ENCODE data around the gene KIAA0319L.

DNA sequence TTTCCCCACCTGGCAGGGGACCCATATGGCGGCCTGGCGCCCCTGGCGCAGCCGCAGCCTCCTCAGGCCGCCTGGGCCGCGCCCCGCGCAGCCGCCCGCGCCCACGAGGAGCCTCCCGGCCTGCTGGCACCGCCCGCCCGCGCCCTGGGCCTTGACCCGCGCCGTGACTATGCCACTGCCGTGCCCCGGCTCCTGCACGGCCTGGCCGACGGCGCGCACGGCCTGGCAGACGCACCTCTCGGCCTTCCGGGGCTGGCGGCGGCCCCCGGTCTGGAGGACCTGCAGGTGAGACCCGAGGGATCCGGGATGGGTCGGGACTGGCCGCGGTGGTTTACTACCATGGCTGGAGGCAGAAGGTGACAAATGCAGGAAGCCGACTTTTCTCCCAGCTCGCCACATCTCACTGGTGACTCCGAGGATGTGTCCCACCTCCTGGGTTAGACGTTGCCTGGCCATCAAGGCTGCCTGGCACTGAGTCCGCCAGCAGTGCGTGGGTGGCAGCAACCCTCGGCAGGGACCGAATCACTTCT lies 17.0 kb upstream of the KIAA0319L start:
- TF ChIP-seq, protein P1, sequence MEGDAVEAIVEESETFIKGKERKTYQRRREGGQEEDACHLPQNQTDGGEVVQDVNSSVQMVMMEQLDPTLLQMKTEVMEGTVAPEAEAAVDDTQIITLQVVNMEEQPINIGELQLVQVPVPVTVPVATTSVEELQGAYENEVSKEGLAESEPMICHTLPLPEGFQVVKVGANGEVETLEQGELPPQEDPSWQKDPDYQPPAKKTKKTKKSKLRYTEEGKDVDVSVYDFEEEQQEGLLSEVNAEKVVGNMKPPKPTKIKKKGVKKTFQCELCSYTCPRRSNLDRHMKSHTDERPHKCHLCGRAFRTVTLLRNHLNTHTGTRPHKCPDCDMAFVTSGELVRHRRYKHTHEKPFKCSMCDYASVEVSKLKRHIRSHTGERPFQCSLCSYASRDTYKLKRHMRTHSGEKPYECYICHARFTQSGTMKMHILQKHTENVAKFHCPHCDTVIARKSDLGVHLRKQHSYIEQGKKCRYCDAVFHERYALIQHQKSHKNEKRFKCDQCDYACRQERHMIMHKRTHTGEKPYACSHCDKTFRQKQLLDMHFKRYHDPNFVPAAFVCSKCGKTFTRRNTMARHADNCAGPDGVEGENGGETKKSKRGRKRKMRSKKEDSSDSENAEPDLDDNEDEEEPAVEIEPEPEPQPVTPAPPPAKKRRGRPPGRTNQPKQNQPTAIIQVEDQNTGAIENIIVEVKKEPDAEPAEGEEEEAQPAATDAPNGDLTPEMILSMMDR (IDR thresholded peaks at IDR 0.05; ENCODE audit: poor library complexity, severe bottlenecking): no peak
- TF ChIP-seq EZH2 (IDR thresholded peaks at IDR 0.05; ENCODE audit: borderline replicate concordance, insufficient read depth, low read length, poor library complexity, severe bottlenecking): peak; percentile 27
- TF ChIP-seq, protein P2, sequence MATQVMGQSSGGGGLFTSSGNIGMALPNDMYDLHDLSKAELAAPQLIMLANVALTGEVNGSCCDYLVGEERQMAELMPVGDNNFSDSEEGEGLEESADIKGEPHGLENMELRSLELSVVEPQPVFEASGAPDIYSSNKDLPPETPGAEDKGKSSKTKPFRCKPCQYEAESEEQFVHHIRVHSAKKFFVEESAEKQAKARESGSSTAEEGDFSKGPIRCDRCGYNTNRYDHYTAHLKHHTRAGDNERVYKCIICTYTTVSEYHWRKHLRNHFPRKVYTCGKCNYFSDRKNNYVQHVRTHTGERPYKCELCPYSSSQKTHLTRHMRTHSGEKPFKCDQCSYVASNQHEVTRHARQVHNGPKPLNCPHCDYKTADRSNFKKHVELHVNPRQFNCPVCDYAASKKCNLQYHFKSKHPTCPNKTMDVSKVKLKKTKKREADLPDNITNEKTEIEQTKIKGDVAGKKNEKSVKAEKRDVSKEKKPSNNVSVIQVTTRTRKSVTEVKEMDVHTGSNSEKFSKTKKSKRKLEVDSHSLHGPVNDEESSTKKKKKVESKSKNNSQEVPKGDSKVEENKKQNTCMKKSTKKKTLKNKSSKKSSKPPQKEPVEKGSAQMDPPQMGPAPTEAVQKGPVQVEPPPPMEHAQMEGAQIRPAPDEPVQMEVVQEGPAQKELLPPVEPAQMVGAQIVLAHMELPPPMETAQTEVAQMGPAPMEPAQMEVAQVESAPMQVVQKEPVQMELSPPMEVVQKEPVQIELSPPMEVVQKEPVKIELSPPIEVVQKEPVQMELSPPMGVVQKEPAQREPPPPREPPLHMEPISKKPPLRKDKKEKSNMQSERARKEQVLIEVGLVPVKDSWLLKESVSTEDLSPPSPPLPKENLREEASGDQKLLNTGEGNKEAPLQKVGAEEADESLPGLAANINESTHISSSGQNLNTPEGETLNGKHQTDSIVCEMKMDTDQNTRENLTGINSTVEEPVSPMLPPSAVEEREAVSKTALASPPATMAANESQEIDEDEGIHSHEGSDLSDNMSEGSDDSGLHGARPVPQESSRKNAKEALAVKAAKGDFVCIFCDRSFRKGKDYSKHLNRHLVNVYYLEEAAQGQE (IDR thresholded peaks at IDR 0.05; ENCODE audit: borderline replicate concordance): no peak
- no peak for TF ChIP-seq EP300 (conservative IDR thresholded peaks at IDR 0.05; ENCODE audit: poor library complexity, severe bottlenecking)
- no peak for TF ChIP-seq TAF1 (IDR thresholded peaks at IDR 0.05; ENCODE audit: low read depth)
- TF ChIP-seq RAD21 (conservative IDR thresholded peaks at IDR 0.05): no peak
